Activated T-cell treated with anti-CD3 and anti-CD28 coated beads, Interleukin-2, amount 50 U/mL, for 1 hour (primary cell): ENCODE data around the gene CCDC192.
"Not testable (repeated sequence)": the region's sequence is repeated elsewhere in the genome, so short reads cannot be mapped to it uniquely, and the experiment has no call there.

ENCODE experiments used
- DNase-seq: peaks from one replicate; pipeline ENCODE4 v3.0.0-alpha.2; 2020

The CCDC192 gene

GRCh38 chr5:127769386-127769785 is 66.2 kb downstream of the CCDC192 start:
- no peak for DNase-seq

GRCh38 chr5:127770272-127770671 is 67.1 kb downstream of the CCDC192 start:
- DNase-seq: no peak

- DNase-seq: no peak
Observed at GRCh38 chr5:127772531-127772930, 69.3 kb downstream of the CCDC192 start.

- DNase-seq: no peak
Observed at GRCh38 chr5:127774221-127774620, 71.0 kb downstream of the CCDC192 start.

GRCh38 chr5:127776477-127776876 is 73.3 kb downstream of the CCDC192 start:
- DNase-seq: no peak

GRCh38 chr5:127777957-127778356 is 74.8 kb downstream of the CCDC192 start:
- DNase-seq: no peak

- DNase-seq: not testable (repeated sequence)
Observed at GRCh38 chr5:127782450-127782849, 79.3 kb downstream of the CCDC192 start.

- DNase-seq: no peak
Observed at GRCh38 chr5:127785098-127785927, 82.1 kb downstream of the CCDC192 start.

GRCh38 chr5:127791439-127791838 is 88.2 kb downstream of the CCDC192 start:
- DNase-seq: no peak

- not testable (repeated sequence) for DNase-seq
Observed at GRCh38 chr5:127791908-127792307, 88.7 kb downstream of the CCDC192 start.

- DNase-seq: no peak
Observed at GRCh38 chr5:127793052-127793451, 89.9 kb downstream of the CCDC192 start.

- no peak for DNase-seq
Observed at GRCh38 chr5:127793879-127794278, 90.7 kb downstream of the CCDC192 start.

GRCh38 chr5:127796211-127796610 is 93.0 kb downstream of the CCDC192 start:
- DNase-seq: no peak

- no peak for DNase-seq
Observed at GRCh38 chr5:127799293-127799905, 96.2 kb downstream of the CCDC192 start.

GRCh38 chr5:127801751-127802476 is 98.7 kb downstream of the CCDC192 start:
- DNase-seq: no peak

- DNase-seq: no peak
Observed at GRCh38 chr5:127802477-127802865, 99.3 kb downstream of the CCDC192 start.

GRCh38 chr5:127804886-127805426 is 101.8 kb downstream of the CCDC192 start:
- DNase-seq: no peak

GRCh38 chr5:127805448-127805847 is 102.3 kb downstream of the CCDC192 start:
- DNase-seq: no peak

- DNase-seq: no peak
Observed at GRCh38 chr5:127806776-127807175, 103.6 kb downstream of the CCDC192 start.

GRCh38 chr5:127809533-127809932 is 106.3 kb downstream of the CCDC192 start:
- no peak for DNase-seq

- DNase-seq: no peak
Observed at GRCh38 chr5:127810017-127810416, 106.8 kb downstream of the CCDC192 start.

GRCh38 chr5:127810707-127811490 is 107.7 kb downstream of the CCDC192 start:
- no peak for DNase-seq

GRCh38 chr5:127812570-127812969 is 109.4 kb downstream of the CCDC192 start:
- no peak for DNase-seq
